ENCODE measurements around the gene MIR17HG. TPM values are rescaled to one million over a fixed set of nuclear protein-coding genes. Genes with fewer than 3 reads are reported as not detected.
A peak's percentile ranks its signal among the peaks of the same experiment; 100 is the strongest.

MIR17HG gene
- total RNA-seq, 1 experiment from 2014 or later, result 6.5 TPM

- Histone ChIP-seq H3K4me1 (replicated peaks; ENCODE audit: insufficient read depth) (no peaks in the 10 kb centered on the region), H3K9me2 (ENCODE audit: insufficient read depth) (no peaks in the 10 kb centered on the region), H4K20me1 (ENCODE audit: insufficient read depth) (no peaks in the 10 kb centered on the region), H3K79me2 (ENCODE audit: low read depth) (no peaks in the 10 kb centered on the region), H3K27ac (no peak overlapping the region), H3K27me3 (ENCODE audit: insufficient read depth, low read depth) (no peaks in the 10 kb centered on the region), H3K9me3 (ENCODE audit: insufficient read depth, low read depth) (no peaks in the 10 kb centered on the region), H3K4me2 (no peak overlapping the region), H3K36me3 (ENCODE audit: low read depth) (no peaks in the 10 kb centered on the region), H3K4me3 (no peak overlapping the region), H3F3A (ENCODE audit: insufficient read depth, low read depth) (no peaks in the 10 kb centered on the region), H2AFZ (no peak overlapping the region)
- POLR2A ChIA-PET (ENCODE audit: unreplicated experiment), result no interaction called here
- no peak for TF ChIP-seq EZH2 (IDR thresholded peaks at IDR 0.05; ENCODE audit: low read depth)
- TF ChIP-seq CTCF (conservative IDR thresholded peaks at IDR 0.05), result no peak
- no peak for DNase-seq
- CTCF ChIA-PET, result no interaction called here
- intact Hi-C loops (cut with micrococcal nuclease; ENCODE audit: unreplicated experiment), result no loop called here
- BruUV-seq (replicated peaks), result no TSS peak
These were observed 16.2 kb upstream of the MIR17HG start for GRCh38 chr13:91331047-91331915.

GRCh38 chr13:91346062-91346461 is 1.4 kb upstream of the MIR17HG start:
- no peak overlapping the region for H2AFZ ChIP-seq
- no TSS peak for BruUV-seq (replicated peaks)
- H3K4me3 ChIP-seq, result no peak overlapping the region
- no peaks in the 10 kb centered on the region for H3K27me3 ChIP-seq (ENCODE audit: insufficient read depth, low read depth)
- H3K4me1 ChIP-seq (replicated peaks; ENCODE audit: insufficient read depth), result peaks cover 11% of the 10 kb centered on the region
- POLR2A ChIA-PET (ENCODE audit: unreplicated experiment), result no interaction called here
- no peak overlapping the region for H3K27ac ChIP-seq
- no peak overlapping the region for H3K4me2 ChIP-seq
- no peaks in the 10 kb centered on the region for H3K9me2 ChIP-seq (ENCODE audit: insufficient read depth)
- peaks cover 19% of the 10 kb centered on the region for H3K36me3 ChIP-seq (ENCODE audit: low read depth)
- H3K79me2 ChIP-seq (ENCODE audit: low read depth), result peaks cover 22% of the 10 kb centered on the region
- DNase-seq, result no peak
- H3F3A ChIP-seq (ENCODE audit: insufficient read depth, low read depth), result peaks cover 18% of the 10 kb centered on the region
- TF ChIP-seq EZH2 (IDR thresholded peaks at IDR 0.05; ENCODE audit: low read depth) (no peak), CTCF (conservative IDR thresholded peaks at IDR 0.05) (no peak)
- intact Hi-C loops (cut with micrococcal nuclease; ENCODE audit: unreplicated experiment), result loop anchor here (10.0 kb wide), 1 partner anchor 211 kb away; no protein-coding TSS in a partner anchor
- peaks cover 16% of the 10 kb centered on the region for H4K20me1 ChIP-seq (ENCODE audit: insufficient read depth)
- H3K9me3 ChIP-seq (ENCODE audit: insufficient read depth, low read depth), result no peaks in the 10 kb centered on the region
- CTCF ChIA-PET, result no interaction called here

GRCh38 chr13:91346850-91347201 is 661 bp upstream of the MIR17HG start:
- Histone ChIP-seq H3K27ac (no peak overlapping the region), H3K4me2 (peak overlapping the region; percentile 92), H3K27me3 (ENCODE audit: insufficient read depth, low read depth) (no peaks in the 10 kb centered on the region), H2AFZ (peak overlapping the region; percentile 84), H3K9me3 (ENCODE audit: insufficient read depth, low read depth) (no peaks in the 10 kb centered on the region), H3K9me2 (ENCODE audit: insufficient read depth) (no peaks in the 10 kb centered on the region), H4K20me1 (ENCODE audit: insufficient read depth) (peaks cover 24% of the 10 kb centered on the region), H3F3A (ENCODE audit: insufficient read depth, low read depth) (peaks cover 24% of the 10 kb centered on the region), H3K4me1 (replicated peaks; ENCODE audit: insufficient read depth) (peaks cover 19% of the 10 kb centered on the region), H3K36me3 (ENCODE audit: low read depth) (peaks cover 27% of the 10 kb centered on the region), H3K79me2 (ENCODE audit: low read depth) (peaks cover 29% of the 10 kb centered on the region), H3K4me3 (peak overlapping the region; percentile 79; the same call in 1 of the 2 replicates)
- ChIA-PET CTCF (interaction anchor here (0.7 kb wide), 1 partner anchor 95 kb away, joined by 10 read pairs; no protein-coding TSS in a partner anchor), POLR2A (ENCODE audit: unreplicated experiment) (no interaction called here)
- DNase-seq, result no peak
- intact Hi-C loops (cut with micrococcal nuclease; ENCODE audit: unreplicated experiment), result loop anchor here (10.0 kb wide), 1 partner anchor 212 kb away; no protein-coding TSS in a partner anchor
- TF ChIP-seq CTCF (conservative IDR thresholded peaks at IDR 0.05) (no peak), EZH2 (IDR thresholded peaks at IDR 0.05; ENCODE audit: low read depth) (no peak)
- no TSS peak for BruUV-seq (replicated peaks)
